MV-4-11 (cell line): Measurements from ENCODE around the gene PHLDA3.
"Not testable (repeated sequence)": the region's sequence is repeated elsewhere in the genome, so short reads cannot be mapped to it uniquely, and the experiment has no call there.

Source experiments
- DNase-seq: peaks from one replicate; lab custom pipeline; 2025; lab: John Stamatoyannopoulos, UW

Gene PHLDA3

GRCh38 chr1:201503397-201504176 is 34.6 kb upstream of the PHLDA3 start:
- DNase-seq = no peak

- DNase-seq = no peak
These were observed 33.5 kb upstream of the PHLDA3 start for GRCh38 chr1:201502511-201502857.

GRCh38 chr1:201501812-201502510 is 33.0 kb upstream of the PHLDA3 start:
- no peak for DNase-seq

GRCh38 chr1:201501144-201501543 is 32.2 kb upstream of the PHLDA3 start:
- no peak for DNase-seq

GRCh38 chr1:201500670-201501120 is 31.7 kb upstream of the PHLDA3 start:
- no peak for DNase-seq

- DNase-seq = no peak
These were observed 31.0 kb upstream of the PHLDA3 start for GRCh38 chr1:201499795-201500669.

- DNase-seq = no peak
These were observed 30.2 kb upstream of the PHLDA3 start for GRCh38 chr1:201499191-201499590.

GRCh38 chr1:201498621-201499020 is 29.6 kb upstream of the PHLDA3 start:
- DNase-seq = no peak

GRCh38 chr1:201497935-201498509 is 29.0 kb upstream of the PHLDA3 start:
- DNase-seq = no peak

- DNase-seq = no peak
These were observed 27.3 kb upstream of the PHLDA3 start for GRCh38 chr1:201496296-201496690.

GRCh38 chr1:201495551-201496295 is 26.7 kb upstream of the PHLDA3 start:
- DNase-seq = no peak

GRCh38 chr1:201493757-201494617 is 25.0 kb upstream of the PHLDA3 start:
- no peak for DNase-seq

- not testable (repeated sequence) for DNase-seq
These were observed 24.2 kb upstream of the PHLDA3 start for GRCh38 chr1:201493026-201493656.

- DNase-seq = no peak
These were observed 23.0 kb upstream of the PHLDA3 start for GRCh38 chr1:201491896-201492511.

GRCh38 chr1:201490708-201491131 is 21.7 kb upstream of the PHLDA3 start:
- DNase-seq = peak; percentile 38

GRCh38 chr1:201489643-201490261 is 20.8 kb upstream of the PHLDA3 start:
- DNase-seq = peak; percentile 84

GRCh38 chr1:201488830-201489589 is 20.0 kb upstream of the PHLDA3 start:
- DNase-seq = peak; percentile 80

- DNase-seq = no peak
These were observed 18.8 kb upstream of the PHLDA3 start for GRCh38 chr1:201487742-201488141.
